Common myeloid progenitor, CD34-positive (primary cell): ENCODE results near the gene REC8.

ENCODE experiments used
- CTCF ChIA-PET: fragments of 350-600 bp; sonication (Branson Sonifier 250); formaldehyde crosslinking; loops from one replicate; lab custom pipeline; 2021; ENCODE audit warnings: antibody characterized with exemption; lab: Charles Lee
- POLR2A ChIA-PET: fragments of 350-600 bp; sonication (Branson Sonifier 250); formaldehyde crosslinking; loops from one replicate; lab custom pipeline; 2021; ENCODE audit warnings: antibody characterized with exemption; lab: Charles Lee
- DNase-seq, 3 donors: peaks; one replicate each; pipeline versions ENCODE4 v3.0.0 to v3.0.0-alpha.2; 2013
- H3K27ac ChIP-seq, 2 experiments: 1 replicate in 1 of 2; 2 replicates in 1 of 2; pipeline ENCODE4 v1.7.0; 2013; ENCODE audit warnings: inconsistent platforms in 2 of 2, low read length in 2 of 2, mild to moderate bottlenecking in 2 of 2, low read depth in 1 of 2, moderate library complexity in 1 of 2; ENCODE audit not compliant: severe bottlenecking in 2 of 2, insufficient read depth in 1 of 2, poor library complexity in 1 of 2
- H3K27me3 ChIP-seq, 5 experiments: replicated peaks in 2 of 5; 1 replicate in 3 of 5; 2 replicates in 2 of 5; pipeline versions ENCODE4 v1.6.1 to v1.7.0; 2013; ENCODE audit warnings: low read length in 4 of 5, mild to moderate bottlenecking in 2 of 5, moderate library complexity in 2 of 5, inconsistent platforms in 1 of 5; ENCODE audit not compliant: insufficient read depth in 5 of 5, control insufficient read depth in 4 of 5
- H3K36me3 ChIP-seq, 4 experiments: 1 replicate in 2 of 4; 2 replicates in 2 of 4; pipeline versions ENCODE4 v1.6.1 to v1.7.0; 2013; ENCODE audit warnings: low read length in 3 of 4, control low read depth in 1 of 4, mild to moderate bottlenecking in 1 of 4; ENCODE audit not compliant: control insufficient read depth in 4 of 4, insufficient read depth in 4 of 4
- H3K4me1 ChIP-seq, 4 experiments: 1 replicate in 3 of 4; 2 replicates in 1 of 4; pipeline versions ENCODE4 v1.6.1 to v1.7.1; 2013; ENCODE audit warnings: low read length in 3 of 4, mild to moderate bottlenecking in 3 of 4, control low read depth in 1 of 4, inconsistent platforms in 1 of 4, moderate library complexity in 1 of 4; ENCODE audit not compliant: control insufficient read depth in 4 of 4, insufficient read depth in 4 of 4; ENCODE audit errors: control extremely low read depth in 1 of 4
- H3K4me3 ChIP-seq, 7 experiments: 1 replicate in 4 of 7; 2 replicates in 3 of 7; pipeline versions ENCODE4 v1.5.1 to v1.7.0; 2013; ENCODE audit warnings: mild to moderate bottlenecking in 7 of 7, low read length in 6 of 7, moderate library complexity in 6 of 7, inconsistent platforms in 2 of 7, low read depth in 2 of 7, control low read depth in 1 of 7; ENCODE audit not compliant: insufficient read depth in 4 of 7, control insufficient read depth in 1 of 7; ENCODE audit errors: extremely low read depth in 1 of 7
- H3K9me3 ChIP-seq, 5 experiments: 1 replicate in 4 of 5; 2 replicates in 1 of 5; pipeline versions ENCODE4 v1.6.1 to v1.7.1; 2013; ENCODE audit warnings: low read length in 4 of 5, mild to moderate bottlenecking in 2 of 5, inconsistent platforms in 1 of 5, low read depth in 1 of 5, moderate library complexity in 1 of 5; ENCODE audit not compliant: control insufficient read depth in 4 of 5, insufficient read depth in 2 of 5; ENCODE audit errors: control extremely low read depth in 1 of 5
- WGBS: methylation state at CpG from one replicate; pipeline ENCODE4 v1.1.5; 2013; ENCODE audit not compliant: insufficient coverage; 5-methylcytosine and 5-hydroxymethylcytosine counted together

The REC8 gene

GRCh38 chr14:24182110-24182882 is 10.4 kb downstream of the REC8 start:
- 93% methylated on average over 11 of the region's 14 CpGs for WGBS
- peak overlapping the region in 1 of 2 experiments; percentile 6 for H3K27ac ChIP-seq
- no peak overlapping the region for H3K4me3 ChIP-seq
- ChIA-PET CTCF (interaction anchor here (1.6 kb wide), 1 partner anchor 115 kb away, joined by 4 read pairs; no protein-coding TSS in a partner anchor), POLR2A (no interaction called here)
- no peaks in the 10 kb centered on the region for H3K27me3 ChIP-seq
- H3K36me3 ChIP-seq = peaks cover 14 to 94% (median 77%) of the 10 kb centered on the region in 4 experiments
- H3K4me1 ChIP-seq = peaks cover 0 to 2% (median 1%) of the 10 kb centered on the region in 4 experiments
- H3K9me3 ChIP-seq = no peaks in the 10 kb centered on the region
- DNase-seq = no peak

GRCh38 chr14:24183014-24183481 is 11.2 kb downstream of the REC8 start:
- Histone ChIP-seq H3K4me3 (no peak overlapping the region), H3K4me1 (peaks cover 0 to 10% (median 9%) of the 10 kb centered on the region in 4 experiments), H3K27me3 (no peaks in the 10 kb centered on the region), H3K27ac (no peak overlapping the region), H3K9me3 (no peaks in the 10 kb centered on the region), H3K36me3 (peaks cover 14 to 93% (median 70%) of the 10 kb centered on the region in 4 experiments)
- WGBS = 96% methylated on average over 13 of the region's 15 CpGs
- CTCF ChIA-PET = no interaction called here
- POLR2A ChIA-PET = no interaction called here
- no peak for DNase-seq

GRCh38 chr14:24184104-24184970 is 12.5 kb downstream of the REC8 start:
- POLR2A ChIA-PET = no interaction called here
- DNase-seq = no peak
- peaks cover 0 to 21% (median 18%) of the 10 kb centered on the region in 4 experiments for H3K4me1 ChIP-seq
- no peaks in the 10 kb centered on the region for H3K27me3 ChIP-seq
- H3K9me3 ChIP-seq = no peaks in the 10 kb centered on the region
- WGBS = 96% methylated on average over 19 of the region's 19 CpGs
- H3K27ac ChIP-seq = no peak overlapping the region
- CTCF ChIA-PET = interaction anchor here (1.4 to 3.2 kb wide), 2 partner anchors 58 kb away, joined by 4 to 14 read pairs; partner anchors contain the start of gene TINF2
- peaks cover 11 to 84% (median 57%) of the 10 kb centered on the region in 4 experiments for H3K36me3 ChIP-seq
- no peak overlapping the region for H3K4me3 ChIP-seq

- Histone ChIP-seq H3K27me3 (no peaks in the 10 kb centered on the region), H3K4me1 (peaks cover 0 to 25% (median 20%) of the 10 kb centered on the region in 4 experiments), H3K4me3 (no peak overlapping the region), H3K27ac (no peak overlapping the region), H3K9me3 (no peaks in the 10 kb centered on the region), H3K36me3 (peaks cover 11 to 79% (median 50%) of the 10 kb centered on the region in 4 experiments)
- ChIA-PET POLR2A (no interaction called here), CTCF (interaction anchor here (0.9 to 4.4 kb wide), 4 partner anchors 10 to 59 kb away, joined by 4 to 19 read pairs (median 10); partner anchors contain the start of genes REC8, TINF2 and TM9SF1)
- no peak for DNase-seq
- WGBS = 100% methylated on average over 2 of the region's 7 CpGs
These were observed 13.1 kb downstream of the REC8 start for GRCh38 chr14:24185026-24185425.

GRCh38 chr14:24185741-24186140 is 13.9 kb downstream of the REC8 start:
- no peak for DNase-seq
- CTCF ChIA-PET = interaction anchor here (0.9 to 4.4 kb wide), 6 partner anchors 9 to 59 kb away, joined by 4 to 19 read pairs (median 5); partner anchors contain the start of genes MDP1, REC8, TINF2 and TM9SF1
- WGBS = 96% methylated on average over 11 of the region's 11 CpGs
- H3K4me3 ChIP-seq = no peak overlapping the region
- no peaks in the 10 kb centered on the region for H3K9me3 ChIP-seq
- peaks cover 15 to 77% (median 47%) of the 10 kb centered on the region in 4 experiments for H3K36me3 ChIP-seq
- no peaks in the 10 kb centered on the region for H3K27me3 ChIP-seq
- POLR2A ChIA-PET = no interaction called here
- peaks cover 0 to 25% (median 20%) of the 10 kb centered on the region in 4 experiments for H3K4me1 ChIP-seq
- no peak overlapping the region for H3K27ac ChIP-seq

- POLR2A ChIA-PET = no interaction called here
- H3K4me1 ChIP-seq = peaks cover 0 to 25% (median 20%) of the 10 kb centered on the region in 4 experiments
- WGBS = 98% methylated on average over 9 of the region's 10 CpGs
- H3K4me3 ChIP-seq = peak overlapping the region in 3 of 7 experiments; percentile 79 to 90 (median 81)
- no peak overlapping the region for H3K27ac ChIP-seq
- no peak for DNase-seq
- peaks cover 13 to 72% (median 42%) of the 10 kb centered on the region in 4 experiments for H3K36me3 ChIP-seq
- CTCF ChIA-PET = interaction anchor here (0.9 to 4.4 kb wide), 6 partner anchors 13 to 55 kb away, joined by 4 to 19 read pairs (median 5); partner anchors contain the start of genes CHMP4A, IRF9, REC8 and TINF2
- no peaks in the 10 kb centered on the region for H3K9me3 ChIP-seq
- no peaks in the 10 kb centered on the region for H3K27me3 ChIP-seq
These were observed 15.1 kb downstream of the REC8 start for GRCh38 chr14:24186831-24187538.
